HepG2 (cell line): ENCODE results near the gene ZNF454.

Experiments
- EP300 ChIP-seq, 3 experiments: sonication (generic) in 1 of 3; formaldehyde crosslinking in 1 of 3; IDR thresholded peaks; 2 replicates each; pipeline versions ENCODE4 v1.5.1 to v1.6.1; 2011 to 2020; ENCODE audit warnings: low read depth in 2 of 3, low read length in 2 of 3, borderline replicate concordance in 1 of 3, improper control_type of control experiment in 1 of 3, mild to moderate bottlenecking in 1 of 3, missing genetic modification reagents in 1 of 3, moderate library complexity in 1 of 3
- ZNF253 ChIP-seq: sonication (generic); formaldehyde crosslinking; IDR thresholded peaks from 2 replicates; pipeline ENCODE4 v1.8.0; 2022; ENCODE audit warnings: mild to moderate bottlenecking, missing genetic modification reagents, borderline replicate concordance
- ZNF282 ChIP-seq: fragments of 450-650 bp; IDR thresholded peaks from 2 replicates; pipeline ENCODE4 v1.6.1; 2018; ENCODE audit not compliant: partially characterized antibody

- no peak for TF ChIP-seq ZNF253
- TF ChIP-seq EP300 (IDR thresholded peaks at IDR 0.05; ENCODE audit: low read depth in 2 of 2, low read length in 2 of 2), result no peak
- TF ChIP-seq EP300 (CRISPR knock-in tag; IDR thresholded peaks at IDR 0.05; ENCODE audit: borderline replicate concordance), result no peak
- no peak for TF ChIP-seq ZNF282
These were observed 54.3 kb downstream of the ZNF454 start for GRCh38 chr5:178995341-178995690.
